Adipose tissue (tissue), 3 donors: Measurements from ENCODE around the gene CLHC1. TPM values are rescaled to one million over a fixed set of nuclear protein-coding genes. Genes with fewer than 3 reads are reported as not detected.

Experiments
- polyA plus RNA-seq, 3 donors: library from polyadenylated mRNA; stranded (reverse); fragments of 200-250 nt; gene quantifications; one replicate each; pipeline ENCODE4 v1.2.3, GENCODE V29; 2013
- donor health status: healthy with polysubstance abuse.
- donor health status: Bipolar disorder and iron deficiency.
- donor health status: healthy.

CLHC1 gene
- polyA plus RNA-seq, 3 donors = 1.7 to 6.9 (median 4.1) TPM

Other genes starting within 250 kb of the CLHC1 start
- 100 to 1,000 TPM; 103 to 576 (median 221) TPM for gene RTN4, start 181.8 kb downstream of the CLHC1 start, polyA plus RNA-seq
- gene RPS27A, start 395 bp upstream of the CLHC1 start, polyA plus RNA-seq = 1,000 to 10,000 TPM; 1,786 to 3,500 (median 2,106) TPM
- 10 to 100 TPM; 18.8 to 22.0 (median 20.9) TPM for gene MTIF2, start 36.9 kb upstream of the CLHC1 start, polyA plus RNA-seq
- 10 to 100 TPM in 1 of 3 donors, 1 to 10 TPM in 2; 5.3 to 17.5 (median 8.5) TPM for gene CCDC88A, start 187.6 kb upstream of the CLHC1 start, polyA plus RNA-seq